ENCODE results near the gene ACP6. TPM values are rescaled to one million over a fixed set of nuclear protein-coding genes. Genes with fewer than 3 reads are reported as not detected.

ACP6 gene
- total and polyA plus RNA-seq, 2 donors (not counting 3 experiments of a cell fraction or from before 2014, with no cell fraction given), result 7.1 to 9.4 TPM

DNA sequence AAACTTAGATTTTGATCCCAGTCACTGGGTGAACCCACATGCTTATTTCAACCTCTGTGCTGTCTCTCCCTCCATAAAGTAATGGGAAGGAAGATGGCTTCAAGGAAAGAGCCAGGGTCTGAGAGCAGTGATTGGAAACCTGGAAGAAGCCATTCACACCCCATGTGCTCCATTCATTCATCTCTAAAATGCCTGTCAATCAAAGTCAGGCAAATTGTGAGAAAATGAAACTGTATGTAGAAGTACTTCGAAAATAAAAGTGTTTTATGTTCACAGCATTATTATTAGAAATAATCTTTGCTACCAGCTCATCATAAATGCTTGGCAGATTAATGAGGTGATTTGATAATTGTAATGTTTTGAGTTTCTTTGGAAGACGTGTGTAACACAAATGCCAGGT, 61.0 kb downstream of the ACP6 start:
- CTCF ChIA-PET, result interaction anchor here (3.1 kb wide), 1 partner anchor 17 kb away, joined by 12 read pairs; no protein-coding TSS in a partner anchor
- no peaks in the 10 kb centered on the region for H3K9me3 ChIP-seq (replicated peaks; ENCODE audit: control insufficient read depth, insufficient read depth, low read length)
- peaks cover 4 to 11% of the 10 kb centered on the region in 2 experiments for H3K36me3 ChIP-seq (ENCODE audit: control insufficient read depth in 2 of 2, extremely low read depth in 1 of 2, insufficient read depth in 2 of 2, low read length in 2 of 2)
- BruUV-seq (replicated peaks), result no TSS peak
- no peak overlapping the region for H3K9ac ChIP-seq (replicated peaks; ENCODE audit: extremely low read depth, insufficient read depth, low read length)
- no peaks in the 10 kb centered on the region for H3K9me1 ChIP-seq (replicated peaks; ENCODE audit: control insufficient read depth, extremely low read depth, insufficient read depth, low read length)
- no peak overlapping the region for H3K4me3 ChIP-seq (replicated peaks in 1 of 3; ENCODE audit: insufficient read depth in 1 of 3, low read depth in 1 of 3, low read length in 3 of 3)
- no peak overlapping the region for H3K27ac ChIP-seq (ENCODE audit: insufficient read depth, low read depth, low read length)
- no peaks in the 10 kb centered on the region for H3K4me1 ChIP-seq (ENCODE audit: control insufficient read depth, extremely low read depth, insufficient read depth, low read length)
- POLR2A ChIA-PET, result no interaction called here
- H3K4me2 ChIP-seq (ENCODE audit: insufficient read depth, low read length), result no peak overlapping the region
- H4K20me1 ChIP-seq (replicated peaks; ENCODE audit: control insufficient read depth, extremely low read depth, insufficient read depth, low read length), result no peaks in the 10 kb centered on the region
- dilution Hi-C loops (cut with MboI; ENCODE audit: extremely low pct_ligation_motif_present, low sequenced_read_pairs), result no loop called here
- TF ChIP-seq JUN (IDR thresholded peaks at IDR 0.05; ENCODE audit: borderline replicate concordance, insufficient read depth, insufficient read length, low read depth) (no peak), POLR2AphosphoS5 (IDR thresholded peaks at IDR 0.05; ENCODE audit: insufficient read depth, low read depth, low read length) (no peak), EZH2 (IDR thresholded peaks at IDR 0.05; ENCODE audit: borderline replicate concordance, low read depth, low read length, severe bottlenecking) (no peak), MAX (IDR thresholded peaks at IDR 0.05; ENCODE audit: insufficient read depth, insufficient read length) (no peak), FOS (IDR thresholded peaks at IDR 0.05; ENCODE audit: borderline replicate concordance, insufficient read depth, low read length) (no peak)
- no peak overlapping the region for H2AFZ ChIP-seq (ENCODE audit: low read depth, low read length)
- intact Hi-C loops (cut with micrococcal nuclease), result no loop called here
- no peaks in the 10 kb centered on the region for H3K79me2 ChIP-seq (ENCODE audit: control insufficient read depth, insufficient read depth, low read length)
- H3K27me3 ChIP-seq (ENCODE audit: control insufficient read depth in 2 of 2, insufficient read depth in 2 of 2, low read length in 2 of 2), result no peaks in the 10 kb centered on the region
- FAIRE-seq (peak; percentile 24), DNase-seq (ENCODE audit: low read depth, low spot score) (no peak)

DNA sequence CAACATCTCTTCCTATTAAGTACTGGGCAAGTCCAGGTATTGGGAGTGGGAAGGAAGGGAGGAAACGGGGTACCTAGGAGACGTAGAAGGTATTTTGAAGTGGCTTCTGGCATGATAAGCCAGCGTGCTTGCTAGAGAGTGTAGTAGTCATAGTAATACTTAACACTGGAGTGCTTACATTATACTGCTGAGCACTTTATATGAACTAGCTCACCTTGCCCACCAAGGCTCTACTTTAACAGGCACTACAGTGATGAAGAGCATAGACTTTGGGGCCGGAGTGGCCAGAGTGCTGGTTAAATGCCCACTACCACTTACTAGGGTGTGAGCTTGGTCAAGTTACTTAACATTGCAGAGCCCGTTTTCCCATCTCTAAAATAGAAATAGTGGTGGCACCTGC, 61.7 kb downstream of the ACP6 start:
- dilution Hi-C loops (cut with MboI; ENCODE audit: extremely low pct_ligation_motif_present, low sequenced_read_pairs), result no loop called here
- Histone ChIP-seq H3K27me3 (ENCODE audit: control insufficient read depth in 2 of 2, insufficient read depth in 2 of 2, low read length in 2 of 2) (no peaks in the 10 kb centered on the region), H3K9ac (replicated peaks; ENCODE audit: extremely low read depth, insufficient read depth, low read length) (no peak overlapping the region), H3K4me2 (ENCODE audit: insufficient read depth, low read length) (no peak overlapping the region), H3K9me1 (replicated peaks; ENCODE audit: control insufficient read depth, extremely low read depth, insufficient read depth, low read length) (no peaks in the 10 kb centered on the region), H3K79me2 (ENCODE audit: control insufficient read depth, insufficient read depth, low read length) (no peaks in the 10 kb centered on the region), H3K36me3 (ENCODE audit: control insufficient read depth in 2 of 2, extremely low read depth in 1 of 2, insufficient read depth in 2 of 2, low read length in 2 of 2) (peaks cover 4 to 10% of the 10 kb centered on the region in 2 experiments), H2AFZ (ENCODE audit: low read depth, low read length) (no peak overlapping the region), H3K4me3 (replicated peaks in 1 of 3; ENCODE audit: insufficient read depth in 1 of 3, low read depth in 1 of 3, low read length in 3 of 3) (no peak overlapping the region), H4K20me1 (replicated peaks; ENCODE audit: control insufficient read depth, extremely low read depth, insufficient read depth, low read length) (no peaks in the 10 kb centered on the region), H3K9me3 (replicated peaks; ENCODE audit: control insufficient read depth, insufficient read depth, low read length) (no peaks in the 10 kb centered on the region), H3K27ac (ENCODE audit: insufficient read depth, low read depth, low read length) (no peak overlapping the region), H3K4me1 (ENCODE audit: control insufficient read depth, extremely low read depth, insufficient read depth, low read length) (no peaks in the 10 kb centered on the region)
- BruUV-seq (replicated peaks), result no TSS peak
- no peak for TF ChIP-seq EZH2 (IDR thresholded peaks at IDR 0.05; ENCODE audit: borderline replicate concordance, low read depth, low read length, severe bottlenecking)
- intact Hi-C loops (cut with micrococcal nuclease), result no loop called here
- POLR2A ChIA-PET, result no interaction called here
- DNase-seq (ENCODE audit: low read depth, low spot score) (no peak), FAIRE-seq (no peak)
- CTCF ChIA-PET, result no interaction called here
